ENCODE measurements around the gene C1QTNF3.

- TF ChIP-seq CTCF (IDR thresholded peaks at IDR 0.05) (no peak), POLR2A (IDR thresholded peaks at IDR 0.05) (no peak), POLR2AphosphoS5 (IDR thresholded peaks at IDR 0.05) (no peak)
Measured at GRCh38 chr5:34059977-34060376, 17.0 kb upstream of the C1QTNF3 start.
